IMR-90 (cell line): Measurements from ENCODE around the gene NXPH3. TPM values are rescaled to one million over a fixed set of nuclear protein-coding genes. Genes with fewer than 3 reads are reported as not detected.

ENCODE experiments used
- ATAC-seq: fragments of 200-7000 bp; cut with Tn5 transposase; 2 replicates; pipeline ENCODE4 v1.9.1; 2020; ENCODE audit warnings: low read depth, mild to moderate bottlenecking, moderate library complexity
- BruUV-seq: library from RNA; stranded (reverse); fragments of 400-500 nt; replicated peaks from 2 replicates; lab custom pipeline; 2021; lab: Mats Ljungman, UMichigan
- CTCF ChIA-PET: fragments of 300-600 bp; formaldehyde crosslinking; extraction: SDS; loops from one replicate; lab custom pipeline; 2021; ENCODE audit warnings: antibody characterized with exemption; lab: Yijun Ruan, JAX
- POLR2A ChIA-PET: fragments of 300-600 bp; sonication (Branson Sonifier 250); formaldehyde crosslinking; loops from one replicate; lab custom pipeline; 2022; ENCODE audit warnings: antibody characterized with exemption; ENCODE audit not compliant: unreplicated experiment; lab: Charles Lee
- DNase-seq: peaks from one replicate; pipeline ENCODE4 v3.0.0; 2013
- H2AFZ ChIP-seq: replicated peaks from 2 replicates; pipeline ENCODE3; 2013; ENCODE audit warnings: low read length, mild to moderate bottlenecking; ENCODE audit not compliant: poor library complexity
- H2AK5ac ChIP-seq: 2 replicates; pipeline ENCODE4 v1.6.1; 2013; ENCODE audit warnings: low read depth, low read length, inconsistent platforms
- H2AK9ac ChIP-seq: replicated peaks from 2 replicates; pipeline ENCODE3; 2013; ENCODE audit warnings: mild to moderate bottlenecking, low read depth, low read length, moderate library complexity; ENCODE audit not compliant: poor library complexity
- H2BK120ac ChIP-seq: 2 replicates; pipeline ENCODE4 v1.6.1; 2013; ENCODE audit warnings: low read depth, low read length, inconsistent platforms
- H2BK15ac ChIP-seq: 3 replicates; pipeline ENCODE4 v1.6.1; 2013; ENCODE audit warnings: low read depth, low read length, inconsistent platforms
- H2BK20ac ChIP-seq: 2 replicates; pipeline ENCODE4 v1.6.1; 2013; ENCODE audit warnings: low read depth, mild to moderate bottlenecking, inconsistent platforms, low read length, moderate library complexity
- H2BK5ac ChIP-seq: 2 replicates; pipeline ENCODE4 v1.6.1; 2013; ENCODE audit warnings: mild to moderate bottlenecking, low read depth, low read length, inconsistent platforms; ENCODE audit not compliant: poor library complexity, severe bottlenecking
- H3K14ac ChIP-seq: replicated peaks from 2 replicates; pipeline ENCODE4 v1.6.1; 2013; ENCODE audit warnings: low read depth, low read length, inconsistent platforms
- H3K18ac ChIP-seq: 2 replicates; pipeline ENCODE4 v1.6.1; 2013; ENCODE audit warnings: low read depth, low read length, control low read depth
- H3K23ac ChIP-seq: 2 replicates; pipeline ENCODE4 v1.6.1; 2013; ENCODE audit warnings: low read depth, low read length, inconsistent platforms
- H3K27ac ChIP-seq: 2 replicates; pipeline ENCODE4 v1.5.1; 2013; ENCODE audit warnings: mild to moderate bottlenecking, control low read depth, low read length; ENCODE audit not compliant: insufficient read depth
- H3K27me3 ChIP-seq: 2 replicates; pipeline ENCODE4 v1.6.1; 2013; ENCODE audit warnings: low read length; ENCODE audit not compliant: control insufficient read depth, insufficient read depth
- H3K36me3 ChIP-seq: 2 replicates; pipeline ENCODE4 v1.6.1; 2013; ENCODE audit warnings: low read length, mixed read lengths; ENCODE audit not compliant: control insufficient read depth, insufficient read depth
- H3K4ac ChIP-seq: 2 replicates; pipeline ENCODE4 v1.6.1; 2013; ENCODE audit warnings: low read depth, low read length, inconsistent platforms
- H3K4me1 ChIP-seq: 2 replicates; pipeline ENCODE4 v1.6.1; 2013; ENCODE audit warnings: low read length, mixed read lengths; ENCODE audit not compliant: control insufficient read depth, insufficient read depth
- H3K4me2 ChIP-seq: 2 replicates; pipeline ENCODE4 v1.6.1; 2013; ENCODE audit warnings: low read depth, mild to moderate bottlenecking, control low read depth, low read length, moderate library complexity
- H3K4me3 ChIP-seq: 2 replicates; pipeline ENCODE4 v1.5.1; 2013; ENCODE audit warnings: low read depth, mild to moderate bottlenecking, control low read depth, low read length, moderate library complexity; ENCODE audit not compliant: insufficient read depth
- H3K56ac ChIP-seq: 2 replicates; pipeline ENCODE4 v1.6.1; 2013; ENCODE audit warnings: low read length, inconsistent platforms; ENCODE audit not compliant: insufficient read depth; ENCODE audit errors: extremely low read depth
- H3K79me1 ChIP-seq, 2 experiments: 2 replicates each; pipeline ENCODE4 v1.6.1; 2013; ENCODE audit warnings: low read length in 2 of 2, inconsistent platforms in 1 of 2, low read depth in 1 of 2
- H3K9ac ChIP-seq: 2 replicates; pipeline ENCODE4 v1.6.1; 2013; ENCODE audit warnings: low read depth, low read length, control low read depth
- H3K9me1 ChIP-seq: 2 replicates; pipeline ENCODE4 v1.6.1; 2013; ENCODE audit warnings: low read length, inconsistent platforms; ENCODE audit not compliant: insufficient read depth
- H3K9me3 ChIP-seq: 2 replicates; pipeline ENCODE4 v1.6.1; 2013; ENCODE audit warnings: low read length; ENCODE audit not compliant: control insufficient read depth, insufficient read depth
- H4K20me1 ChIP-seq: 2 replicates; pipeline ENCODE4 v1.6.1; 2013; ENCODE audit warnings: low read length, inconsistent platforms; ENCODE audit not compliant: insufficient read depth
- H4K5ac ChIP-seq: 2 replicates; pipeline ENCODE4 v1.6.1; 2013; ENCODE audit warnings: mild to moderate bottlenecking, low read depth, low read length, control low read depth
- H4K8ac ChIP-seq, 2 experiments: 2 replicates each; pipeline ENCODE4 v1.6.1; 2013; ENCODE audit warnings: low read depth in 2 of 2, low read length in 2 of 2, control low read depth in 1 of 2, inconsistent platforms in 1 of 2
- H4K91ac ChIP-seq: 2 replicates; pipeline ENCODE4 v1.6.1; 2013; ENCODE audit warnings: low read depth, low read length, inconsistent platforms; ENCODE audit not compliant: insufficient read depth
- BHLHE40 ChIP-seq: fragments of 150-350 bp; IDR thresholded peaks from 2 replicates; pipeline ENCODE4 v1.6.1; 2016; ENCODE audit warnings: mild to moderate bottlenecking, low read depth, low read length
- FOS ChIP-seq: fragments of 150-350 bp; IDR thresholded peaks from 2 replicates; pipeline ENCODE4 v1.6.1; 2016; ENCODE audit warnings: low read depth, low read length
- MAFK ChIP-seq: IDR thresholded peaks from 2 replicates; pipeline ENCODE4 v1.6.1; 2012; ENCODE audit warnings: low read depth, low read length, improper control_type of control experiment
- MAZ ChIP-seq: IDR thresholded peaks from 2 replicates; pipeline ENCODE4 v1.6.1; 2012; ENCODE audit warnings: low read depth, mild to moderate bottlenecking, low read length, improper control_type of control experiment, moderate library complexity, borderline replicate concordance
- NFE2L2 ChIP-seq: fragments of 150-350 bp; IDR thresholded peaks from 2 replicates; pipeline ENCODE4 v1.6.1; 2016; ENCODE audit warnings: low read depth, mild to moderate bottlenecking, low read length
- RAD21 ChIP-seq: IDR thresholded peaks from 2 replicates; pipeline ENCODE4 v1.6.1; 2012; ENCODE audit warnings: low read length, improper control_type of control experiment
- RFX5 ChIP-seq: IDR thresholded peaks from 2 replicates; pipeline ENCODE4 v1.8.0; 2012; ENCODE audit warnings: low read depth, mild to moderate bottlenecking, low read length, moderate library complexity
- WGBS, 2 experiments: methylation state at CpG; one replicate each; pipeline versions ENCODE4 v1.1.5 to v1.1.7; 2013; ENCODE audit warnings: missing lambda C conversion rate in 2 of 2; ENCODE audit not compliant: insufficient read length in 1 of 2; ENCODE audit errors: extremely low coverage in 2 of 2; 5-methylcytosine and 5-hydroxymethylcytosine counted together
- dilution Hi-C: fragments of 300-500 bp; cut with HindIII; formaldehyde crosslinking; loops from one replicate; pipeline ENCODE4 v1.14.3; 2018; ENCODE audit warnings: low sequenced_read_pairs; ENCODE audit not compliant: unreplicated experiment
- in situ Hi-C: fragments of 300-500 bp; cut with MboI; formaldehyde crosslinking; loops from 3 replicates; pipeline ENCODE4 v1.14.3; 2019; ENCODE audit warnings: low sequenced_read_pairs, inconsistent platforms, mixed read lengths
- intact Hi-C: fragments of 100-400 bp; cut with micrococcal nuclease; formaldehyde crosslinking; loops from 2 replicates; pipeline ENCODE4 v1.10.0; 2022
- polyA plus RNA-seq, 3 experiments: library from polyadenylated mRNA; depleted of rRNA; stranded (reverse); fragments of >200 nt; gene quantifications; 2 replicates each; pipeline ENCODE4 v1.2.3, GENCODE V29; 2012; ENCODE audit warnings: low replicate concordance in 1 of 3
- total RNA-seq: library from RNA; depleted of rRNA; stranded (reverse); fragments of >200 nt; gene quantifications from 2 replicates; pipeline ENCODE4 v1.2.3, GENCODE V29; 2012
- TF ChIP-seq, protein P1 (sequence below): conservative IDR thresholded peaks from 2 replicates; pipeline ENCODE4 v1.5.1; 2012; ENCODE audit warnings: mild to moderate bottlenecking, low read depth, low read length, improper control_type of control experiment

The NXPH3 gene
- total and polyA plus RNA-seq, 2 of the 4 experiments (the other 2 are of a cell fraction): 0.18 to 0.31 TPM

DNA sequence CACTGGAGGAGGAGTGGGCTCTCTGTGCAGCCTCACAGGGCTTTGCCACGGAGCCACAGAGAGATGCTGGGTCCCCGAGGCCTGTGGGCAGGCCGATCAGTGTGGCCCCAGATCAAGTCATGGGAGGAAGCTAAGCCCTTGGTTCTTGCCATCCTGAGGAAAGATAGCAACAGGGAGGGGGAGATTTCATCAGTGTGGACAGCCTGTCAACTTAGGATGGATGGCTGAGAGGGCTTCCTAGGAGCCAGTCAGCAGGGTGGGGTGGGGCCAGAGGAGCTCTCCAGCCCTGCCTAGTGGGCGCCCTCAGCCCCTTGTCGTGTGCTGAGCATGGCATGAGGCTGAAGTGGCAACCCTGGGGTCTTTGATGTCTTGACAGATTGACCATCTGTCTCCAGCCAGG is 3.9 kb downstream of the NXPH3 start:
- no peak overlapping the region for H2BK20ac ChIP-seq
- H2BK120ac ChIP-seq: no peak overlapping the region
- 72% methylated on average over 2 of the region's 5 CpGs; no CpG with 5 or more reads in 1 of the 2 experiments for WGBS, 2 experiments
- no peaks in the 10 kb centered on the region for H3K9me3 ChIP-seq
- H3K4ac ChIP-seq: no peak overlapping the region
- H3K9ac ChIP-seq: no peak overlapping the region
- H3K4me3 ChIP-seq: no peak overlapping the region
- no peaks in the 10 kb centered on the region for H3K36me3 ChIP-seq
- no peak for DNase-seq
- no peak overlapping the region for H3K4me2 ChIP-seq
- H3K27ac ChIP-seq: no peak overlapping the region
- H4K5ac ChIP-seq: no peak overlapping the region
- H3K18ac ChIP-seq: no peak overlapping the region
- no peak overlapping the region for H3K14ac ChIP-seq
- no peak overlapping the region for H2BK5ac ChIP-seq
- H4K91ac ChIP-seq: no peak overlapping the region
- no peak overlapping the region for H4K8ac ChIP-seq
- no peak overlapping the region for H2AK9ac ChIP-seq
- no peaks in the 10 kb centered on the region for H3K79me1 ChIP-seq
- no peak overlapping the region for H3K56ac ChIP-seq
- ChIA-PET POLR2A (no interaction called here), CTCF (no interaction called here)
- no peak overlapping the region for H2BK15ac ChIP-seq
- peaks cover 3% of the 10 kb centered on the region; the same call in 1 of the 2 replicates for H3K9me1 ChIP-seq
- in situ Hi-C loops (no loop called here), dilution Hi-C loops (no loop called here), intact Hi-C loops (no loop called here)
- H2AFZ ChIP-seq: no peak overlapping the region
- H3K4me1 ChIP-seq: peaks cover 5% of the 10 kb centered on the region
- BruUV-seq: no TSS peak
- no peak overlapping the region for H3K23ac ChIP-seq
- H3K27me3 ChIP-seq: peaks cover 25% of the 10 kb centered on the region
- H2AK5ac ChIP-seq: no peak overlapping the region
- H4K20me1 ChIP-seq: no peaks in the 10 kb centered on the region; the same call in 1 of the 2 replicates
- no peak for ATAC-seq
- TF ChIP-seq, protein P1, sequence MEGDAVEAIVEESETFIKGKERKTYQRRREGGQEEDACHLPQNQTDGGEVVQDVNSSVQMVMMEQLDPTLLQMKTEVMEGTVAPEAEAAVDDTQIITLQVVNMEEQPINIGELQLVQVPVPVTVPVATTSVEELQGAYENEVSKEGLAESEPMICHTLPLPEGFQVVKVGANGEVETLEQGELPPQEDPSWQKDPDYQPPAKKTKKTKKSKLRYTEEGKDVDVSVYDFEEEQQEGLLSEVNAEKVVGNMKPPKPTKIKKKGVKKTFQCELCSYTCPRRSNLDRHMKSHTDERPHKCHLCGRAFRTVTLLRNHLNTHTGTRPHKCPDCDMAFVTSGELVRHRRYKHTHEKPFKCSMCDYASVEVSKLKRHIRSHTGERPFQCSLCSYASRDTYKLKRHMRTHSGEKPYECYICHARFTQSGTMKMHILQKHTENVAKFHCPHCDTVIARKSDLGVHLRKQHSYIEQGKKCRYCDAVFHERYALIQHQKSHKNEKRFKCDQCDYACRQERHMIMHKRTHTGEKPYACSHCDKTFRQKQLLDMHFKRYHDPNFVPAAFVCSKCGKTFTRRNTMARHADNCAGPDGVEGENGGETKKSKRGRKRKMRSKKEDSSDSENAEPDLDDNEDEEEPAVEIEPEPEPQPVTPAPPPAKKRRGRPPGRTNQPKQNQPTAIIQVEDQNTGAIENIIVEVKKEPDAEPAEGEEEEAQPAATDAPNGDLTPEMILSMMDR: no peak
- TF ChIP-seq BHLHE40 (no peak), RFX5 (no peak), MAFK (no peak), MAZ (no peak), RAD21 (no peak), FOS (no peak), NFE2L2 (no peak)
